HG03565 (cell line): ENCODE measurements around the gene NPPA.

Experiments used
- ATAC-seq: cut with Tn5 transposase; IDR thresholded peaks from one replicate; pipeline ENCODE4 v1.9.1; 2021; ENCODE audit warnings: mild to moderate bottlenecking, moderate library complexity; ENCODE audit not compliant: unreplicated experiment

The NPPA gene

DNA sequence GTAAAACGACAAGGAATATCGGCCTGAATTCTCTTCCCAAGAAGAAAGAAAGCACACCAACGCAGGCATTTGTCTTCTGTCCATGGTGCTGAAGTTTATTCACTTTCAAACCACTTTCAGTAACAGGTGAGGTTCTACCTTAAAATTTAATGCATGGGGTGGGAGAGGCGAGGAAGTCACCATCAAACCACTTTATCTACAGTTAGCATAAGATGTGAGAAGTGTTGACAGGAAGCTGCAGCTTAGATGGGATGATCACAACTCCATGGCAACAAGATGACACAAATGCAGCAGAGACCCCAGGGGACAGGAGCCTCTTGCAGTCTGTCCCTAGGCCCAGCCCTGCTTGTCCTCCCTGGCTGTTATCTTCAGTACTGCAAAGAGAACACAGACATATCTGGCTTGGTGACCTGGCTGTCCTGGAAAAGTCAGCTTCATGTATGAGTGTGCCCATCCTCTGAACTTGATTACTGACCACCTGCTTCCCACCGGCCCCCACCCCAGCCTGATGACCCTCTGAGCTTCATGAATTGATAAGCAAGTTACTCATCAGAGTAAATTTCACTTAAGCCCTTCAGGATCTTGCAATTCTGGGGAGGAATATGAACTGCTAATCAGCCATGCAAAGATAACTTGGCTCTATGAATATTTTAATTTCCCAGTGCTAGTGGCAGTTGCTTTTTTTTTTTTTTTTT, 1.8 kb downstream of the NPPA start:
- no peak for ATAC-seq

GRCh38 chr1:11842154-11843041, 5.2 kb downstream of the NPPA start:
- no peak for ATAC-seq

DNA sequence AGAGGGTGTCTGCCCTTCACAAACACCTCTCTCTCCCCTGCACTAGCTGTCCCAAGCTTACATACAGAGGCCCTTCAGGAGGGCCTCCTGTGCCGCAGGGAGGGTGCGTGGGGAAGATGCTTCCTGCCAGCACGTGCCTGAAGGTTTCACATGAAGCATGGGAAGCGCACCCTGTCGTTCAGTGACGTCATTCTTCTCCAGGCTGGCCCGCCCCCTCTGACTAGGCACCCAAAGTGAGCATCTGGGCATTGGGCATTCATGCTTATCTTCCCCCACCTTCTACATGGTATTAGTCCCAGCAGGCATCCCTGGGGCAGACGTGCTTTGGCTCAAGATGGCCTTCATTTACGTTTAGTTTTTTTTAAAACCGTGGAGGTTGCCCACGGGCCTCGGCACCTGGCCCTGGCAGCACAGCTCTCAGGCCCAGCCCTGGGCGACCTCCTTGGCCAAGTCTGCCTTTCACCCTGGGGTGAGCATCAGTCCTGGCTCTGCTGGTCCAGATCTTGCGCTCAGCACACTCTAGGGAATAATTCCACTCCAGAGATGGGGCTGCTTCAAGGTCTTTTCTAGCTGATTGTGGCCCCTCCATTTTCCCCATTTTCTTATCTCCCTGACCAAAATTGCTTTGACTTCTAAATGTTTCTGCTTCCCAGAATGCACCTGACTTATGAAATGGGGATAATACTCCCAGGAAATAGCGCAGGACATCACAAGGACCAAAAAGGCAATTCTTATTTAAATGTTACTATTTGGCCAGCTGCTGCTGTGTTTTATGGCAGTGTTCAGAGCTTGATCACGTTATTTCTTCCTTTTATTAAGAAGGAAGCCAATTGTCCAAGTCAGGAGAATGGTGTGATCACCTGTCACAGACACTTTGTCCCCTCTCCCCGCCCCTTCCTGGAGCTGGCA, 6.1 kb downstream of the NPPA start:
- no peak for ATAC-seq

GRCh38 chr1:11839727-11840705, 7.6 kb downstream of the NPPA start:
- no peak for ATAC-seq

DNA sequence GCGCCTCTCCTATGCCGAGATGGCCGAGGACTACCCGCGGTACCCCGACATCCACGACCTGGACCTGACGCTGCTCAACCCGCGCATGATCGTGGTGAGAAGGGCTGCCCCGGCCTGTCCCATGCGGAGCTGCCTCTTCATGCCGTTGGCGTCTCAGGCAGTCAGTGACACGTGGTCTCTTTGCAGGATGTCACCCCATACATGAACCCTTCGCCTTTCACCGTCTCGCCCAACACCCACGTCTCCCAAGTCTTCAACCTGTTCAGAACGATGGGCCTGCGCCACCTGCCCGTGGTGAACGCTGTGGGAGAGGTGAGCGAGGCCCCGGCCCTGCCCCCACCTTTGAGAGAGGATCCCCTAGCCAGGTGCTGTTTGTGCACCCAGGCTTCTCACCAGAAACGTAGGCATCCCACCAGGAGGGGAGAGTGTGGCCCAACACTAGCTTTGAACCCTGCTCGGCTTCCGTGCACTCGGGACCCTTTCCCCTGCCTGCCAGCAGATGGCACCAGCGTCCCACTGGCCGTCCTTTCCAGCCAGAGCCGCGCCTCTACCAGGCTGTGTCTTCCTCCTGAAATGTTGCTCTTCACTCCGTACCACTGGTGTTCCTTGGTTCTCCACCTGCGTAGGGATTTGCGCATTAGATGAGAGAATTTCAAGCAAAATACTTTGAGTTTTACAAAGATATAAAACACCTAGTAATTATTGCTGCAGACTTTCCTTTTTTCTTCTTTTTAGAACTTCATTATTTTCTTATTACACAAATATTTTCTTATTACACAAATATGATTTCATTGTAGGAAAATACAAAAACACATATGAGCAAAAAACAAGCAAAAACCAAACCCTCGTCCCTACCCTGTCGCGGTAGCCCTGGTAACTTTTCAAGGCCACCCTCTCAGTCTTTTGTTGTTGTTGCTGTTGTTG, 9.0 kb downstream of the NPPA start:
- ATAC-seq: no peak

DNA sequence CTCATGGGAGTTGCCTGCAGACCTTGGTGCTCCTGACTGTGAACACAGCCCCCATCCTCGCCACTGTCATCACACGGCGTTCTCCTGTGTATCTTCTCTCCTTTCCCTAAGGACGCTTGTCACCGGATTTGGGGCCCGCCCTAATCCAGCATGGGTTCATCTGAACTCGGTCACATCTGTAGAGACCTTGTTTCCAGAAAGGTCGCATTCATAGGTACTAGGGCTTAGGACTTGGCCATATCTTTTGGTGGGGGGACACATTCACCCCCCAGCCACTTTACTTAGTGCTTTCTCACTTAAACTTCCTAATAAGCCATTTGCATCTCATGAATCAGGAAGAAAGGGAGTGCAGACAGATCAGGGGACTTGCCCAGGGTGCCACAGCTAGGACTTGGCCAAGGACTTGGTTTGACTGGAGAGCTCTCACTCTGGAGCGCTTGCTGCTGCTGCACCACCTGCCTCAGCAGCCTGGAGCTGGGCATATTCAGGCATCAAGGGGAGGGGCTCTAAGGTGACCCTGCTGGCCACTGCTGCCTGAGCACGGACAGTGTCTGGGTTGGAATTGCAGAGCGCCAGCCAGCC, 9.7 kb downstream of the NPPA start:
- ATAC-seq: no peak

DNA sequence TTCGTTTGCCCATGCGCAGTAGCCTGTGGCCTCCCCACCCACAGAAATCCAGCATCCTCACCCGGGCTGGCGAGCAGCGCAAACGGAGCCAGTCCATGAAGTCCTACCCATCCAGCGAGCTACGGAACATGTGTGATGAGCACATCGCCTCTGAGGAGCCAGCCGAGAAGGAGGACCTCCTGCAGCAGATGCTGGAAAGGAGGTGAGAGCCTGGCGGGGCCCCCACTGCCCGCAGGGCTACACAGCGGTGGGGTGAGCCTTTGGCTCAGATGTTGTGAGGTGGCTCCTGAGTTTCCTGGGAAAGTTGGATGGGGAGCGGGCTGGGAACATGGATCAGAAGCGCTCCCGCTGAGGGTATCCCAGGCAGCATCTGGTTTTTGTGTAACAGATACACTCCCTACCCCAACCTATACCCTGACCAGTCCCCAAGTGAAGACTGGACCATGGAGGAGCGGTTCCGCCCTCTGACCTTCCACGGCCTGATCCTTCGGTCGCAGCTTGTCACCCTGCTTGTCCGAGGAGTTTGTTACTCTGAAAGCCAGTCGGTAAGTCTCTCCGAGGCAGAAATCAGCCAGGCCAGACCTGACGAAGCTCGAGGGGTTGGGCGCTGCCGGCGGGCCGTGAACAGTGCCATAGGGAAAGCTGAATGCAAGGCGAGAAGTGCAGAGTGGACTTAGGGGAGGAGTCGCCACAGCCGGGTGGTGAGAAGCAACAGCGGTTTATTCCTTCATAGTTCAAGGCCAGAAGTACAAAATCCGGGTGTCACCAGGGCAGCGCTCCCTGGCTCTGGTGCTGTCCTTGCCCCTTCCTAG, 10.4 kb downstream of the NPPA start:
- no peak for ATAC-seq

DNA sequence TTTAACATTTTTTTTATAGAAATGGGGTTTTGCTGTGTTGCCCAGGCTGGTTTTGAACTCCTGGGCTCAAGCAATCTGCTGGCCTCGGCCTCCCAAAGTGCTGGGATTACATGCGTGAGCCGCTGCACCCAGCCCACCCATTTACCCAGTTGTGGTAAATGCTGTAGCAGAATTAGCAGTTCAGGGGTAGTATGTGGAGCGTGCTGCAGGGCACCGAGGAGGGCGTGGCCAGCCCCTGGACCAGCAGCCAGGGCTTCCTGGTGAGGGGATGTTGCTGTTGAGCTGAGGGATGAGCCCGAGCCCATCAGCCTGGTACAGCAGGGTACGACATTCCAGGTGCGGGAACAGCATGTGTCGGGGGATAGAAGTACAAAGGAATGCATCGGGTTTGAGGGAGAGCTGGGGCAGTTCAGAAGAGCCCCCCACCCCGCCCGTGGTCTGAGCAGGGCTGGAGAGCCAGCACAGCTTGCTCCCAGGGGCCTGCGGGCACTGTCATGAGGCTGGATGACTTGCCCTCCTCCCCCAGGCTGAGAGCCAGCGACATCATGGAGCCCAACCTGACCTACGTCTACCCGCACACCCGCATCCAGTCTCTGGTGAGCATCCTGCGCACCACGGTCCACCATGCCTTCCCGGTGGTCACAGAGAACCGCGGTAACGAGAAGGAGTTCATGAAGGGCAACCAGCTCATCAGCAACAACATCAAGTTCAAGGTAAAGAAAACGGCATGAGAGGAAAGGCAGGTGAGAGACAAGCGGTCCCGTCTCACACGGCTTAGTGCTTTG, 11.9 kb downstream of the NPPA start:
- no peak for ATAC-seq

- no peak for ATAC-seq
Measured at GRCh38 chr1:11833900-11834299, 13.7 kb downstream of the NPPA start.

- no peak for ATAC-seq
Measured at GRCh38 chr1:11833497-11833896, 14.1 kb downstream of the NPPA start.

GRCh38 chr1:11831945-11832725, 15.4 kb downstream of the NPPA start:
- no peak for ATAC-seq

DNA sequence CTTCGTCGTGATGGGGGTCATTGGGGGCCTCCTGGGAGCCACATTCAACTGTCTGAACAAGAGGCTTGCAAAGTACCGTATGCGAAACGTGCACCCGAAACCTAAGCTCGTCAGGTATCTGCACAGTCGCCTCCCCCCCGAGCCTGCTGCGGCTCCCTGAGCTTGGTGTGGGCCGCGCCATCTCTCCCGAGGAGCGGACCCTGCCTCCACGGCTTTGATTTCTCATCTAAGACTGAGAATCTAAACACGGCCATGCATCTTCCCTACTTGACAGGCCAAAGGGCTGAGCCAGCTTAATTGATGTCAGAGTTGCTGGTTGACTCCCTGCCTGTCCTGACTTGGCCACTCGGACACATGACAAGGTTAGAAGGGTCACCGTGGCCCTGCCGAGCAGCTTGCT, 19.1 kb downstream of the NPPA start:
- no peak for ATAC-seq

GRCh38 chr1:11826946-11827345, 20.6 kb downstream of the NPPA start:
- ATAC-seq: no peak

- ATAC-seq: no peak
Measured at GRCh38 chr1:11825131-11825530, 22.5 kb downstream of the NPPA start.

DNA sequence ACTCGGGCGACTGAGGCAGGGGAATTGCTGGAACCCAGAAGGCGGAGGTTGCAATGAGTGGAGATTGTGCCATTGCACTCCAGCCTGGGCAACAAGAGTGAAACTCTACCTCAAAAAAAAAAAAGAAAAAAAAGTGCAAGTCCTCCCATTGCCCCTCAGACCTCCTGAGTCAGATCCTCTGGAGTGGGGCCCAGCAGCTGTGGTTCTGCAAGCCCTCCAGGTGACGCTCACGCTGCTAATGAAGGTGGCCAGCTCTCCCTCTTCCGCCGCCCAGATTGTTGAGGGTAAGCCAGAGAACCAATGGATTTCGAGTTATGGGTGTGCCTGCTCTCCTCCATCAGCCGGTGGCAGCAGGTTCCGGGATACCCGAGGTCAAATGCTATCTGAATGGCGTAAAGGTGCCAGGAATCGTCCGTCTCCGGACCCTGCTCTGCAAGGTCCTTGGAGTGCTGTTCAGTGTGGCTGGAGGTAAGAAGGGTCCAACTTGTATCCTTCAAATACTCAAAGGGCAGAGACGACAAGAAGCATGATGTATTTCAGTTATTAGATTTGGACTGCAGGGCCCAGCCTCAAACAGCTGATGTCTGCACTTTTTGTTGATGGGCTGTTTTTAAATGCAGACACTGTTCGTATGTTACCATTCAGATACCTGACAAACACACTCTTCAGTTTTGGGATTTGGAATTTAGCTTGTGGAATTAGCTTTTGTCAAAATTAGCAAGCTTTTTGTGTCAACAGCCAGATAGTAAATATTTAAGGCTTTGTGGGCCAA, 24.0 kb downstream of the NPPA start:
- ATAC-seq: no peak

GRCh38 chr1:11822091-11822490, 25.5 kb downstream of the NPPA start:
- ATAC-seq: no peak
